ENCODE measurements around the gene SH2B3. TPM values are rescaled to one million over a fixed set of nuclear protein-coding genes. Genes with fewer than 3 reads are reported as not detected.

SH2B3 gene
- polyA plus RNA-seq, 4 donors, result 18.7 to 21.4 (median 19.8) TPM

DNA sequence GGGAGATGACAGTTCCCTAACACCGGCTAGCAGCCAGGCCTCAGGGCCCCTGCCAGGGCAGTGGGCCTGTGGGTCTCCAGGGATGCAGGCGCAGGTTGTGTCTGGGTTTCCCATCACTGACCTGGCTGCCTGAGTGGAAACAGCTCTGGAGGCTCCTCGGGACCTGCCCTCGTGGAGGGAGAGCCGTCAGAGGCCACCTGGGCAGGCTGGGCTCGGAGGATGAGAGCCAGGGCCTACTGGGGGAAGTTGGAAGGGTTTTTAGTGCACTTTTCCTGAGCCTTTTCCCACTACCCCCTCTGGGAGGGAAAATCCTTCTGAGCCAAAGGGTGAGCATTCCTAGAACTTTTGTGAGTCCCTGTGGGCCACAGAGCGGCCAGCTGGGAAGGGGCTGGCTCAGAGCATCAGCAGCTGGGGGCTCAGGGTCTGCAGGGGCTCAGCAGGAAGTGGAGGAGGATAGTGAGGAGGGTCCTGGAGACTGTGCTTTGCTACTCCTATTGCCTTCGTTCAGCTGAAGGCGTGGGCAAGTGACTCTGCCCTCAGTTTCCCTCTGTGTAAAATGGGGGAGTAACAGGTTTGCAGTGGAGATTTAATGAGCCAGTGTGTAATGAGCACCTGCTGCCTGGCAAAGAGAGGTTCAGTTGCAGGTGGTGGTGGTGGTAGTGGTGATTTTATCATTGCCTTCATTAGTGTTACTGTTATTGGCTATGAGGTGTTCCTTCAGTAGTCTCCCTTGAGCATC, 1.8 kb downstream of the SH2B3 start:
- DNase-seq (ENCODE audit: low read depth in 4 of 4, low spot score in 3 of 4), result no peak

DNA sequence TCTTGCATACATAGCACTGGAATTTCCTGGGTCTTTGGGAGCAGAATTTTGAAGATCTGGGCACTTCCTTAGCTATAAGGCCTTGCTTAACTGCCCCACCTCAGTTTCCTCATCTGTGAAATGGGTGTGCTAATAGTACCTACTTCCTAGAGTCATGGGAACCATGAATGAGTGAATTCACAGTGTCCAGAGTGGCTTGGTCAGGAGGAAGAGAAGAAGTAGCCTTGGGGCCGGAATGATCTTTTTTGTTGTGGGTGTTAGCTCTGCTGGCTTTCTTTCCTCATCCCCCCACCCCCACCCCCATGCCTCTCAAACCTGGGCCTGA, 2.4 kb downstream of the SH2B3 start:
- no peak for DNase-seq (ENCODE audit: low read depth in 4 of 4, low spot score in 3 of 4)

DNA sequence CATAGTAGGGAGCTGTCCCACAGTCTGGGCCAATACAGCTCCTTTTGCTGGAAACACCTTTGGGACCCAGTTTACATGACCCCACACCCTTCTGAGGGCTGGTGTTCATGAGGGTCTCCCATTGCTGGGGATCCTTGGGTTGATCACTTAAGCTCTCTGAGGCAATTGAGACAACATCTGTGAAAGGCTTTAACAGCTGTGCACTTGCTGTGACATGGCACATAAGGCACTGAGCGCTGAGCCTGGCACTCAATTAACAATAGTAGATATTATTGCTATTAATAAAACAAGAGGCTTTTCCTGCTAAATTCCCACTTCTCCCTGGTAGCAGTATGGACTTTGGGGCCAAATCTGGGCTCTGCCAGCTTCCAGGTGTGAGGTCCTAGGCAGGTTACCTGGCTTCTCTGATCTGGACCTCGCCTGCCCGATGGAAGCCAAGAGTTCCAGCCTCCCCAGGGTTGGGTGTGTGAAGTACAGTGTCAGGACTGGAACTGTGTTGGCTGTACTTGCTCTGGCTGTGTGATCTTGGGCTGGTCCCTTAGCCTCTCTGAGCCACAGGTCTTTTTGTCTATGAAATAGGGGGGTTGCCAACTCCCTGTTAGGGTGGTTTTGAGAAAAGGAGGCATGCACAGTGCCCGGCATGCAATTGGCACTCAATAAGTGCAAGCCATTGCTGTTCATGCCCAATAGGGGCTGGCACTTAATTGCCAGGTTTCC, 3.1 kb downstream of the SH2B3 start:
- DNase-seq (ENCODE audit: low read depth in 4 of 4, low spot score in 3 of 4), result no peak

DNA sequence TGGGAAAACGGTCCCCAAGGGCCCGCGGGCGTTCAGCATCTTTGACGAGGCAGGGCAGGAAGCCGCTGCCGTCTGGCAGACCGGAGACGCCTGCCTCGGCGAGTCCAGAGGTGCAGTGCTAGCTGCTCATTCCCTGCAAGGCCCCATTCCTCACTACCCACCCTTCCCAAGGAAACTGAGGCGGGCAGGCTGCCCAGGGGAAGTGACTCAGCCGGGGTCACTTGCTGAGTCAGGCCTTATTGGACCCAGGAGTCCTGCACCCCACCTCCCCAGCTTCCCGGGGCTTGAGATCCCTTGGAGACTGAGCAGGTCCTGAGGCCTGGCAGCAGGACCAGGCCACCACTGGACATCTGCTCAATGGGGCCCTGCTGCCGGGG, 3.7 kb downstream of the SH2B3 start:
- no peak for DNase-seq (ENCODE audit: low read depth in 4 of 4, low spot score in 3 of 4)

DNA sequence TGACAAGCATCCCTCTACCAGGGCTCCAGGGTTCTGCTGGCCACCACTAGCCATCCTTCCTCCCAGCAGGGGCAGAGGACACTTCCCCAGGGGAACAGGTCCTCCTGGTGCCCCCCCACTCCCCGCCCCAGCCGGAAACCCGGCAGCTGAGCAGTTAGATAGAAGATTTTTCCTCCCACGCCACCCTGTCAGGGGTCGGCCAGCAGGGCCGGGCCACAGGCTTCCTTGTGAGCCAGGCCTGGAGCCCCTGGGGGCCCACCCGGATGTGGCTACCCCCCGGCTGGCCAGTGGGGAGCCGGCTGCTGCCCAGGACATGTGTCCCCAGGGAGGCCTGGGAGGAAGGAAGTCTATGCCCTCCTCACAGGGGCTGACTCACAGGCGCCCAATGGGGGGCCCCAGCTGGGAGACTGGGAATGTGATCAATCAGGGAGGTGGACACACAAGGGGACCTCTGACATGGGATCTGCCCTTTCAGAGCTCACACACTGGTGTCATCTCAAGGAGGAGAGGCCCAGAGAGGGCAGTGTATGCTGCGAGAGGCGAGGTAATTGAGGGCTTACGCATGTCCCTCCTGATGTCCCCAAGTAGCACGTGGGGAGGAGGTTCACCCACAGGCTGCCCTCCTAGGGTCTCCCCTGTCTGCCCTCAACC, 4.2 kb downstream of the SH2B3 start:
- DNase-seq (ENCODE audit: low read depth in 4 of 4, low spot score in 3 of 4), result no peak

DNA sequence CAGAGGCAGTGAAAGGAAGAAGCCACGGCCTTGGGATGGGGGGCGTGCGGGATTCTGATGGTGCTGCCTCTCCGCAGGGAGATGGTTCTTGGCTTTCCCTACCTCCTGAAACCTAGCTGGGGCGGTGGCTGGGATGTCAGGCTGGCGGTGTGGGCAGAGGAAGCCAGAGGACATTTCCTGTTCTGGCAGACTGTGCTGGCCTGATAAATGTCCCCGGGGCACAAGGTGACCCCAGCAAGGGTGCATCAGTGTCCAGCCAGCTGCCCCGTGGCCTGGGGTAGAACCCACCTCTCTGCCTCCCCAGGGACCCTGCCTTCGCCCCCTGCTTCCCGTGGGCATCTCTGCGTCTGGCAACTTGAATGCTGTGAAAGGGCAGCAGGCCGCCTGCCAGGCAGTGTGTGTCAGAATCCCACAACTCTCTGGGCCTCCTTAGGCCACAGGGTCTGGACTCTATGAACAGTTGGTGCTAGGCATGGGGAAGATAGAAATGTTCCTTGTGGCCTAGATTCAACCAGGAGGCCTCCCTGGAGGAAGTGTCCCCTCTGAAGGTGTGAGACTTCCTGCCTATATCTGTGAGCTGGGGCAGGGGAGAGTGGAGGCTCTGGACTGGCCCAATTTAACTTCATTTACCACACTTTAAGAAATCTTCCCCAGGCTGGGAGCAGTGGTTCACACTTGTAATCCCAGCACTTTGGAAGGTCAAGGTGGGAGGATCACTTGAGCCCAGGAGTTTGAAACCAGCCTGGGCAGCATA, 4.9 kb downstream of the SH2B3 start:
- no peak for DNase-seq (ENCODE audit: low read depth in 4 of 4, low spot score in 3 of 4)

DNA sequence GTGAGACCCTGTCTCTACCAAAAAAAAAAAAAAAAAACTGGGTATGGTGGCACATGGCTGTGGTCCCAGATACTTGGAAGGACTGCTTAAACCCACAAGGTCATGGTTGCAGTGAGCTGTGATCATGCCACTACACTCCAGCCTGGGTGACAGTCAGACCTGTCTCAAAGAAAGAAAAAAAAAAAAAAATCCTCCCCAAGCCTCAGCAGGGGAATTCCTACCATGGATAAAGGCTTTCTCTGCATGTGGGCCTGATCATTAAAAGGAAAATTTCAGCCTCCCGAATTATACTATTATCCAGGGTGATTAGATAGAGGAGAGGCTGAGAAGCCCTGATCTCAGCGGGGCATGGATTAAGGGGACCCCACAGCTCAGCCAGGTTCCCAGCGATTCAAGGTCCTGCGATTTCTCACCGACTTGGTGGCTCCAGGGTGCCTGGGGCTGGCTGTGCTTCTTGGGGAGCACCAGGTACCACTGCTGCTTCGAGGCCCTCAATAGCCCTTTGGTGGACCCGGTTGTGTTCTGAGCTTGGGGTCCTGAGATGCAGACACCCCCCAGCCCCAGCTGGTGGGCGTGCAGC, 5.6 kb downstream of the SH2B3 start:
- DNase-seq (ENCODE audit: low read depth in 4 of 4, low spot score in 3 of 4), result no peak

DNA sequence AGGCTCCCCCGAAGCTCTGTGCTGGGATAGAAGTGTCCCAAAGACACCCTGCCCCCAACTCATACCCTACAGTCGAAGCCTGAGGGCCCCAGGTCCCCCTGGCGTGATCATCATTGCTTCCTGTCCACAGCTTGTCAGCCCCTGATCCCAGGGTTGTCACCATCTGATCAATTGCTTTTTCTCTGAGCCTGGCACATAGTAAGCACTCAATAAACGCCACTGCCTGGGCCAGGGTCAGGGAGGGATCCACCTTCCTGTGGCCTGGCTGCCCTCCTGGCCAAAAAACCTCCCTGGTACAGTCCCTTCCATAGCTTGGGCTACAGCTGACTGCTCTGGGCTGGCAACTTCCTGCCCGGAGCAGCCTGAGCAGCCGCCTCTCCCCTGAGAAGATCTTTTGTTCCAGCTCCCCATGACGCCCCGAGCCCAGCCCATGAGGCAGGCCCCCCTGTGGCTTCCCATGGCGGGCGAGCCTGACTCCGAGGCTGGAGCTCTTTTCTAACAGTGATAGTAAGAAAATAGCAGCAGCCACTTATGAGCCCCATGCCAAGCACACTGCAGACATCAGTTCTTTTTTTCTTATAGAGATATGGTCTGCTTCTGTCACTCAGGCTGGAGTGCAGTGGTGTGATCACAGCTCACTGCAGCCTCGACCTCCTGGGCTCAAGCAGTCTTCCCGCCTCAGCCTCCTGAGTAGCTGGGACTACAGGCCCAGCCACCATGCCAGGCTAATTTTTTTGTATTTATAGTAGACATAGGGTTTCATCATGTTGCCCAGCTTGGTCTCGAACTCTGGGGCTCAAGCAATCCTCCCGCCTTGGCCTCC, 6.5 kb downstream of the SH2B3 start:
- no peak for DNase-seq (ENCODE audit: low read depth in 4 of 4, low spot score in 3 of 4)

DNA sequence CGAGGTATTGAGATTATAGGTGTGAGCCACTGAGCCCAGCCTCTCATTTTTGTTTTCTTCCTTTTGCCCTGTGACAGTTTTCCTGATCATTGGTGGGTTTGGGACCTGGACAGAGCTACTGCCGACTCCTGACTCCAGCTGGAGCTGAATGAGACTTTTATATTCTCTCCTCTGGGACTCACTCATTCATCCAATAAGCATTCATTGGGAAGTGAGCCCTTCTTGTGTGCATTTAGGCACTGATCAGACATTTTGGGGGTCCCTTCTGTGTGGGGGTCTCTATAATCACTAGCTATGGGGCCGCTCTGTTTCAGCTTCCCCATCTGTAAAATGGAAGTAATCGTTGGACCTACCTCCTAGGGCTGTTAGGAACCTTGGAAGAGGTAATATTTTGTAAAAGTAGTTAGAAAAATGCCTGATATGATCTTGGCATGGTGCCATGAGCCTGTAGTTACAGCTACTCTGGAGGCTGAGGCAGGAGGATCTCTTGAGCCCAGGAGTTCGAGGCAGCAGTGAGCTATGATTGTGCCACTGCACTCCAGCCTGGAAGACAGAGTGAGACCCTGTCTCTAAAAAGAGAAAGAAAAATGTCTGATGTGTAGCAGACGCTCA, 7.2 kb downstream of the SH2B3 start:
- DNase-seq (ENCODE audit: low read depth in 4 of 4, low spot score in 3 of 4), result no peak

DNA sequence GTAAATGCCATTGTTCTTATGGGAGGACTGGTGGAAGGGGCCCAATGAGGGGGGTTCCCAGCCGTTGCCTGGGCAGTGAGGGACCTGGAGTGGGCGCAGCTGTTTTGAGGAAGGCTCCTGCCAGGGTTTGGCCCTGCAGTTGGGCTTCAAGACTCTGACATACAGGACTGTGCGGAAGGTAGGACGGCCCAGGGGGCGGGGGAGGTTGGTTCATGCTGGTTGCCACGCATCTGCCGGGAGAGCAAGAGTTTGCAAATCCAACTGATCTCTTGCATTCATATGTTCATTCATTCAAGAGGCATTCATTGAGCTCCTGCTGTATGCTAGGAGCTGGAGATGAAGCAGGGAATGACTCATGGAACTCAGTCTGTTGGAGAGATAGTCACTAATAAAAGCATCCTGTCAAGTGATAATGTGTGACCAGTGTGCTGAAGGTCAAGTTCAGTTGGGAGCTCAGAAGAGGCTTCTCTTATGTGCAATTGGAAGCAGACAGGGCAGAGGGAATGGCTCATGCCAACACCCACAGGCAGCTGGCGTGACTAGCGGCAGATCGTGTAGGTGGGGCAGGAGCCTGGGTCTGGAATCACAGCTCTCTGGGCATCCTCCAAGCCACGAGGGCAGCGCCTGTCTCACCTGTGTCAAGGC, 7.8 kb downstream of the SH2B3 start:
- DNase-seq (ENCODE audit: low read depth in 4 of 4, low spot score in 3 of 4), result no peak

DNA sequence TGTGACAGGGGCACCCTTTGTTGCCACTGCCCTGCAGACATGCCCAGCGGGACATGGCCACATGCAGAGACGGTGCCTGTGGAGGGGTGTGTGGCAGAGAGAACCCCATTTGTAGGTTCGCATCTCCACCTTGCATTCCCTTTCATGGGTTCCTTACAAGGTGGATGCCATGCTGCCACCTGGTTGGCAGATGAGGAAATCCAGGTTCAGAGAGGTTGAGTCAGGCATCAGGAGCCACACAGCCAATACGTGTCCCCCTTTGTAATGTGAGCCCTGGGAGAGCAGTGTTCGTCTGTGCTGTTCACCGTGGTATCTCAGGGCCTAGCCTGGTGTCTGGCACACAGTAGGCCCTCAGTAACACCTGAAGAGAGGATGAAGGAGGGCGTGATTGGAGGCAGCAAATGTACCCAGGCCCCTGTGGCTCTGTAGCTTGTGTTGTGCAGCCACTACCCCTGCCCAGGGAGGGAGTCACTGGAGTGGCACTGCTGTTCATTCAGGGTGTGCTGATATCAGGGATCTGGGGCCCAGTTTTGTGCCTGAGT, 9.1 kb downstream of the SH2B3 start:
- no peak for DNase-seq (ENCODE audit: low read depth in 4 of 4, low spot score in 3 of 4)

DNA sequence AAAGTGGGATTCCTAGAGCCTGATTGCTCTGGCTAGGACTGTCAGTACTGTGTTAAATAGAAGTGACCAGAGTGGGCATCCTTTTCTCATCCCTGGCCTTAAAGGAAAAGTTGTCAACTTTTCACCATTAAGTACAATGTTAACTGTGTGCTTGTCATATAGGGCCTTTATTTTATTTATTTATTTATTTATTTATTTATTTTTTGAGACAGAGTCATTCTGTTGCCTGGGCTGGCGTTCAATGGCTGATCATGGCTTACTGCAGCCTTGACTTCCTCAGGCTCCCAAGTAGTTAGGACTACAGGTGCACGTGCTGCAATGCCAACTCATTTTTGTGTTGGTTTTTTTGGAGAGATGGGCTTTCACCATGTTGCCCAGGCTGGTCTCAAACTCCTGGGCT, 11.6 kb downstream of the SH2B3 start:
- DNase-seq (ENCODE audit: low read depth in 4 of 4, low spot score in 3 of 4), result no peak

DNA sequence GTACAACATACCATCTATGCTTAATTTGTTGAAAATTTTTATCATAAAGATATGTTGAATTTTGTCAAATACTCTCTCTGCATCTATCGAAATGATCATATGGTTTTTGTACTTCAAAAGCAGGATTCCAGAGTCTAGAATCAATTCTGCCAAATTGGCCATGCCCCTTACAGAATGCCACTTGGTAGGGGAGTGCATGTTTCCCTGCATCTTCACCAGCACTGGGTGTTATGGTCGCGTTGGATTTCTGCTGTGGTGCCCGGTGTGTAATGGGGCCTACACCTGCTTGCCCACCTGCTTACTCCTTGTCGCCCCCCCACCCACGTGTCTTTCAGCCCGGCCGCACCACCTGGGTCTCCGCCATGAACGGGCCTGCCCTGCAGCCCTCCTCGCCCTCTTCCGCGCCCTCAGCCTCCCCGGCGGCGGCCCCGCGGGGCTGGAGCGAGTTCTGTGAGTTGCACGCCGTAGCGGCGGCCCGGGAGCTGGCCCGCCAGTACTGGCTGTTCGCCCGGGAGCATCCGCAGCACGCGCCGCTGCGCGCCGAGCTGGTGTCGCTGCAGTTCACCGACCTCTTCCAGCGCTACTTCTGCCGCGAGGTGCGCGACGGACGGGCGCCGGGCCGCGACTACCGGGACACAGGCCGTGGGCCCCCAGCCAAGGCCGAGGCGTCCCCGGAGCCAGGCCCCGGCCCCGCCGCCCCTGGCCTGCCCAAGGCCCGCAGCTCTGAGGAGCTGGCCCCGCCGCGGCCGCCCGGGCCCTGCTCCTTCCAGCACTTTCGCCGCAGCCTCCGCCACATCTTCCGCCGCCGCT, 12.3 kb downstream of the SH2B3 start:
- no peak for DNase-seq (ENCODE audit: low read depth in 4 of 4, low spot score in 3 of 4)

DNA sequence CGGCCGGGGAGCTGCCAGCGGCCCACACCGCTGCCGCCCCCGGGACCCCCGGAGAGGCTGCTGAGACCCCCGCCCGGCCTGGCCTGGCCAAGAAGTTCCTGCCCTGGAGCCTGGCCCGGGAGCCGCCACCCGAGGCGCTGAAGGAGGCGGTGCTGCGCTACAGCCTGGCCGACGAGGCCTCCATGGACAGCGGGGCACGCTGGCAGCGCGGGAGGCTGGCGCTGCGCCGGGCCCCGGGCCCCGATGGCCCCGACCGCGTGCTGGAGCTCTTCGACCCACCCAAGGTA, 12.8 kb downstream of the SH2B3 start:
- DNase-seq (ENCODE audit: low read depth in 4 of 4, low spot score in 3 of 4), result no peak

DNA sequence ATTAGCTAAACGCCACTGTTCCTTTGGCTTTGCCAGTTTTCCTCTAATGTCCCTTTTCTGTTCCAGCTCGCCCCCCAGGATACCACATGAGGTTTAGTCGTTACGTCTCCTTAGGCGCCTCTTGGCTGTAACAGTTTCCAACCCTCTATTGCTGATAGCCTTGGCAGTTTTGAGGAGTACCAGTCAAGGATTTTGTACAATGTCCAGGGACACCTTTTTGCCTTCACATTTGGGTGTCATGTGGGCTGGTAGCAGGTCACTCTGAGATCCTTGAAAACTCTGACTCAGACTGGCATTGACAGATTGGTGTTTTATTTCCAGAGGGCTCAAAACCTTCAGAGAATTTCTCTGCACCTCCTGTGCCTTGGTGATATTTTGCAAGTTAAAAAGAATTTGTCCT, 14.1 kb downstream of the SH2B3 start:
- no peak for DNase-seq (ENCODE audit: low read depth in 4 of 4, low spot score in 3 of 4)

DNA sequence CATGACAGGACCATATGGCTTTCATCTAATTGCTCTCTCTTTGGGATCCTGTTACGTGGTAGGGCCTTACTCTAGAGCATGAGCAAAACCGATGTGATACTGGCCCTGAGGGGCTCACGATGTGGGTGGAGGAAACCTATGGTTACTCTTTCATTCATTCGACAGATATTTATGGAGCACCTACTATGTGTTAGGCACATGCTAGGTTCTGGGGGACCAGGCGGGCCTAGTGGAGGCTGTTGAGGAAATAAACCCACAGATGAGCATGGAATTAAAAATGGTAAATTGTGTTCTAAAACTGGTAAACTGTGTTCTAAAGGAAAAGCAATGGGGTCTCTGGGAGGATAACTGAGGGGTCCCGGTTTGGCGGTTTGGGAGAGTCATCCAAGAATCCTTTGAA, 14.8 kb downstream of the SH2B3 start:
- DNase-seq (ENCODE audit: low read depth in 4 of 4, low spot score in 3 of 4), result no peak

DNA sequence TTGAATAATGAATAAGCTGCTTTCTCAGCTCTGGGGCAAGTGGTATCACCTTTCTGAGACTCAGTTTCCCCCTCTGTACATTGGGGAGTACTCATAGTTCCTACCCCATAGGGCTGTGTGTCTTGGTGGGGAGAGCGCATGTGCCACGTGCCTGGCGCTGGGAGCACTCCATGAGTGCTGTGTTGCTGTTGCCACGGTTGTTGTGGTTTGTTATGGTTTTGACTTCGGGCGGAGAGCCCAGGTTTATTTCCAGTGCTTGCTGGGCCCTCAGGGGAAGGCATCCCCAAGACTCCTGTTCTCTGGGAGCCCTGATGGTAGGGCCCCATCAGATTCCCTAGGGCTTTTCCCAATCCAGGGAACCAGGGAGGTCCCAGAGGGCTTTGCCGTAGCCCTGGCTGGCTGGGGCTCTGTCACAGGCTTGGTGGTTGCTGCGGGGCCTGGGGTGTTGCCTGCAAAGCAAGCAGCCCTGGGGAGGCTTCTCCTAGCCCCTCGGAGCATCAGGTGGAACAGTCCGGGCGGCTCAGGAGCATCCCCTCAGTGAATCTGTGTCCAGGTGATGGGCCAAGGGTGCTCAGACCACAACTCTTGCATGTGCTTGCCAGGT, 18.6 kb downstream of the SH2B3 start:
- DNase-seq (ENCODE audit: low read depth in 4 of 4, low spot score in 3 of 4), result no peak

DNA sequence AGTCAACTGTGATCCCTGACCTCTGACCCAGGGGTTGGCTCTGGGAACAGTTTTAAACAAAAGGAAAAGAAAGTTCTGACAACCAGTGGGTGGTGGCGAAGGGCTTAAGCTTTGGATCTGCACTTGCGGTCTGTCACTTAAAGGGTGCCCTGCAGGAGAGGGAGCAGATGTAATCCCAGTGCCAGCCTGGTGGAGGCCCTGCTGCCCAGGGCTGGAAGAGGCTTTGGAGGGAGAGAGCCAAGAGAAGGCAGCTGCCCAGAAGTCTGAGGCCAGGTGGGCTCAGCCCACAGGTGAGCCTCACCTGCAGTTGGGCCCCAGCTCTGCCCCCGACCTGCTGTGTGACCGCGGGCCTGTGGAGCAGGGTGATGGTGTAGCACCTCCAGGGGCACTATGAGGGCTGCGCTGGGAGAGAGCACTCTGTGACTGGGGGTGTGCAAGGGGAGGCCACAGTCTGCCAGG, 19.1 kb downstream of the SH2B3 start:
- DNase-seq (ENCODE audit: low read depth in 4 of 4, low spot score in 3 of 4), result no peak
